OCI-LY3 (cell line): ENCODE measurements around the gene ZBTB38.

ENCODE experiments used
- EZH2phosphoT487 ChIP-seq: fragments of 200-600 bp; shearing (Covaris generic); IDR thresholded peaks from 2 replicates; pipeline ENCODE4 v1.6.1; 2018; ENCODE audit warnings: antibody characterized with exemption, mixed run types, low read depth
- TF ChIP-seq, protein P1 (sequence below): fragments of 200-600, 300-600 bp; sonication (generic); IDR thresholded peaks from 2 replicates; pipeline ENCODE4 v1.5.1; 2014; ENCODE audit warnings: antibody characterized with exemption, low read length, low read depth

DNA sequence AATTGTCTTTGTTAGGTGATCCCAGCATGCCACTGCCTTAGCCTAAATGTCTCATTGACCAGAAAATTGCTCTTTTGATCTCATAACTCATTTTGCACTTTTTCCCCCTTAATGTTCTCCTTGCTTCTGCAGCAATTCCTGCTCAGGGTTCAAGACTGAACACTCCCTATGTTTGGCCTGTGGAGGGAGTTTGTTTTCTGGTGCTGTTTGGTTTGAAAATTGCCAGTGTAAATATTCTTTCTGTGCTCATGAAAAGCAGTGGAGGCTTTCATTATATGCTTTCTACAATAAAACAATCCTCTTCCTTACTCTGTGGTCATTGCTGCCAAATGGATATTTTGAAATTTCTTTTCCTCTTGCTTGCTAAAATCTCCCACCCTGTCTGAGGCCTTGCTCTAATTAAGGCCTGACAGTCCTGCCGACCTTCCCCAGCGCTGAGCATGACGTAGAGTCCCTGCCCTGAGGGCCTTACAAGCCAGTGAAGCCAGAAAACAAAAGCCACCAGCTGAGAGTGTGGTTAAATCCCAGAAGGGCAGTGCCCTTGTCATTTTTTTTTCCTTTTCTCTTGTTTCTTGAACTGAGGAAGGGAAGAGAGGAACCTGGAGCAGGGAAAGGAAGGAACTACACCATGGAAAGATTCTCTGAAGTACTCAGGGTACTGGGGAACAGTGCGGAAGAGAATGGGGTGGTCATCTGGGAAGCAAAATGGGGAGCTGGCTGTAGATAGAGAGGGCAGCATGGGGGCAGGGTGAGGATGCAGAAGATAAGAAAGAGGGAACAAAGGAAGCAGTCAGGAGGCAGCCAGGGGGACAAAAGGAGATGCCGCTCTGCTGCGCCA, 24.8 kb downstream of the ZBTB38 start:
- TF ChIP-seq, protein P1, sequence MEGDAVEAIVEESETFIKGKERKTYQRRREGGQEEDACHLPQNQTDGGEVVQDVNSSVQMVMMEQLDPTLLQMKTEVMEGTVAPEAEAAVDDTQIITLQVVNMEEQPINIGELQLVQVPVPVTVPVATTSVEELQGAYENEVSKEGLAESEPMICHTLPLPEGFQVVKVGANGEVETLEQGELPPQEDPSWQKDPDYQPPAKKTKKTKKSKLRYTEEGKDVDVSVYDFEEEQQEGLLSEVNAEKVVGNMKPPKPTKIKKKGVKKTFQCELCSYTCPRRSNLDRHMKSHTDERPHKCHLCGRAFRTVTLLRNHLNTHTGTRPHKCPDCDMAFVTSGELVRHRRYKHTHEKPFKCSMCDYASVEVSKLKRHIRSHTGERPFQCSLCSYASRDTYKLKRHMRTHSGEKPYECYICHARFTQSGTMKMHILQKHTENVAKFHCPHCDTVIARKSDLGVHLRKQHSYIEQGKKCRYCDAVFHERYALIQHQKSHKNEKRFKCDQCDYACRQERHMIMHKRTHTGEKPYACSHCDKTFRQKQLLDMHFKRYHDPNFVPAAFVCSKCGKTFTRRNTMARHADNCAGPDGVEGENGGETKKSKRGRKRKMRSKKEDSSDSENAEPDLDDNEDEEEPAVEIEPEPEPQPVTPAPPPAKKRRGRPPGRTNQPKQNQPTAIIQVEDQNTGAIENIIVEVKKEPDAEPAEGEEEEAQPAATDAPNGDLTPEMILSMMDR = no peak
- TF ChIP-seq EZH2phosphoT487 = no peak
